Stimulated activated naive CD4-positive, alpha-beta T cell treated with Interleukin-2 at 50 U/mL for 16 hours (primary cell): ENCODE measurements around the gene NAALADL2.
"Not testable (repeated sequence)": the region's sequence is repeated elsewhere in the genome, so short reads cannot be mapped to it uniquely, and the experiment has no call there.

Experiments
- DNase-seq: peaks from one replicate; lab custom pipeline; 2025; lab: John Stamatoyannopoulos, UW

The NAALADL2 gene

GRCh38 chr3:175763948-175764347 is 904.8 kb downstream of the NAALADL2 start:
- DNase-seq: no peak

GRCh38 chr3:175764722-175765121 is 905.6 kb downstream of the NAALADL2 start:
- no peak for DNase-seq

GRCh38 chr3:175770426-175770825 is 911.3 kb downstream of the NAALADL2 start:
- no peak for DNase-seq

GRCh38 chr3:175777495-175777894 is 918.4 kb downstream of the NAALADL2 start:
- DNase-seq: no peak

GRCh38 chr3:175777965-175778364 is 918.8 kb downstream of the NAALADL2 start:
- no peak for DNase-seq

- DNase-seq: no peak
Observed at GRCh38 chr3:175778994-175779393, 919.9 kb downstream of the NAALADL2 start.

- not testable (repeated sequence) for DNase-seq
Observed at GRCh38 chr3:175787109-175787508, 928.0 kb downstream of the NAALADL2 start.

- no peak for DNase-seq
Observed at GRCh38 chr3:175792245-175792644, 933.1 kb downstream of the NAALADL2 start.

- DNase-seq: no peak
Observed at GRCh38 chr3:175798326-175798725, 939.2 kb downstream of the NAALADL2 start.

- no peak for DNase-seq
Observed at GRCh38 chr3:175805825-175806224, 946.7 kb downstream of the NAALADL2 start.

- DNase-seq: no peak
Observed at GRCh38 chr3:175807175-175807574, 948.0 kb downstream of the NAALADL2 start.

GRCh38 chr3:175818811-175819464 is 959.8 kb downstream of the NAALADL2 start:
- DNase-seq: no peak

GRCh38 chr3:175822766-175823491 is 963.8 kb downstream of the NAALADL2 start:
- DNase-seq: not testable (repeated sequence)

- not testable (repeated sequence) for DNase-seq
Observed at GRCh38 chr3:175825016-175825580, 966.0 kb downstream of the NAALADL2 start.

GRCh38 chr3:175826759-175827158 is 967.6 kb downstream of the NAALADL2 start:
- no peak for DNase-seq

- DNase-seq: not testable (repeated sequence)
Observed at GRCh38 chr3:175829809-175830208, 970.7 kb downstream of the NAALADL2 start.

- not testable (repeated sequence) for DNase-seq
Observed at GRCh38 chr3:175835763-175836162, 976.6 kb downstream of the NAALADL2 start.

- no peak for DNase-seq
Observed at GRCh38 chr3:175836617-175837016, 977.5 kb downstream of the NAALADL2 start.

- no peak for DNase-seq
Observed at GRCh38 chr3:175837962-175838361, 978.8 kb downstream of the NAALADL2 start.

- DNase-seq: no peak
Observed at GRCh38 chr3:175839366-175840005, 980.4 kb downstream of the NAALADL2 start.

- DNase-seq: no peak
Observed at GRCh38 chr3:175851541-175851940, 992.4 kb downstream of the NAALADL2 start.

- no peak for DNase-seq
Observed at GRCh38 chr3:175852560-175852959, 993.4 kb downstream of the NAALADL2 start.
